K562 (cell line): ENCODE measurements around the gene SOWAHA. TPM values are rescaled to one million over a fixed set of nuclear protein-coding genes. Genes with fewer than 3 reads are reported as not detected.

Experiments used
- ATAC-seq: fragments of 200-7000 bp; cut with Tn5 transposase; 3 replicates; pipeline ENCODE4 v1.9.1; 2020; ENCODE audit warnings: moderate library complexity
- BruUV-seq: library from RNA; stranded (reverse); fragments of 400-500 nt; replicated peaks from 2 replicates; lab custom pipeline; 2021; lab: Mats Ljungman, UMichigan
- CTCF ChIA-PET: fragments of 300-600 bp; formaldehyde crosslinking; extraction: SDS; loops from one replicate; lab custom pipeline; 2021; ENCODE audit warnings: low intra/inter-chr PET ratio; lab: Yijun Ruan, JAX
- POLR2A ChIA-PET: fragments of 300-600, 350-650 bp; sonication (Branson Sonifier 250); formaldehyde crosslinking; extraction: SDS; loops from one replicate; lab custom pipeline; 2021; ENCODE audit warnings: antibody characterized with exemption, inconsistent platforms; lab: Yijun Ruan, JAX
- DNase-seq, 4 experiments: peaks; one replicate each; pipeline versions ENCODE4 v3.0.0 to v3.0.0-alpha.2; 2011 to 2018; ENCODE audit warnings: low spot score in 3 of 4, mixed read lengths in 3 of 4; ENCODE audit errors: extremely low read depth in 1 of 4
- FAIRE-seq: peaks from 2 replicates; lab custom pipeline; 2011; peaks lifted over from hg19 to GRCh38; lab: Jason Lieb, UNC
- H2AFZ ChIP-seq: 2 replicates; pipeline ENCODE4 v1.6.0; 2011; ENCODE audit warnings: low read depth, low read length, control low read depth, inconsistent platforms
- H3K27ac ChIP-seq: fragments of 200-600 bp; 3 replicates; pipeline ENCODE4 v1.8.0; 2011; ENCODE audit warnings: low read depth, mild to moderate bottlenecking, control low read depth, inconsistent platforms, low read length, moderate library complexity, mixed read lengths; ENCODE audit errors: extremely low read depth
- H3K27me3 ChIP-seq, 2 experiments: fragments of 300-600 bp in 1 of 2; 2 replicates in 1 of 2; 3 replicates in 1 of 2; pipeline versions ENCODE4 v1.6.0 to v1.8.0; 2011; ENCODE audit warnings: inconsistent platforms in 2 of 2, low read length in 2 of 2, mild to moderate bottlenecking in 1 of 2, mixed read lengths in 1 of 2, moderate library complexity in 1 of 2; ENCODE audit not compliant: control insufficient read depth in 2 of 2, insufficient read depth in 2 of 2
- H3K36me3 ChIP-seq: fragments of 300-600 bp; 3 replicates; pipeline ENCODE4 v1.8.0; 2011; ENCODE audit warnings: mild to moderate bottlenecking, low read length, inconsistent platforms; ENCODE audit not compliant: control insufficient read depth, insufficient read depth
- H3K4me1 ChIP-seq, 2 experiments: fragments of 200-600 bp in 1 of 2; replicated peaks in 1 of 2; 2 replicates in 1 of 2; 3 replicates in 1 of 2; pipeline versions ENCODE4 v1.5.1 to v1.8.0; 2011; ENCODE audit warnings: inconsistent platforms in 2 of 2, low read length in 2 of 2, mild to moderate bottlenecking in 1 of 2, mixed read lengths in 1 of 2, moderate library complexity in 1 of 2; ENCODE audit not compliant: control insufficient read depth in 2 of 2, insufficient read depth in 2 of 2
- H3K4me2 ChIP-seq: 2 replicates; pipeline ENCODE4 v1.6.1; 2011; ENCODE audit warnings: low read length, control low read depth, inconsistent platforms, mixed read lengths; ENCODE audit not compliant: insufficient read depth
- H3K4me3 ChIP-seq: fragments of 200-600 bp; sonication (generic), shearing (Covaris generic); 2 replicates; pipeline ENCODE4 v1.5.1; 2016; ENCODE audit warnings: control low read depth, inconsistent platforms
- H3K79me2 ChIP-seq: fragments of 200-600 bp; 3 replicates; pipeline ENCODE4 v1.8.0; 2011; ENCODE audit warnings: low read length, inconsistent platforms; ENCODE audit not compliant: control insufficient read depth, insufficient read depth
- H3K9ac ChIP-seq, 2 experiments: 2 replicates each; pipeline versions ENCODE4 v1.6.0 to v1.6.1; 2011; ENCODE audit warnings: low read depth in 2 of 2, low read length in 2 of 2, control low read depth in 1 of 2, inconsistent platforms in 1 of 2, mild to moderate bottlenecking in 1 of 2, mixed read lengths in 1 of 2; ENCODE audit not compliant: insufficient read depth in 1 of 2
- H3K9me1 ChIP-seq: one replicate; pipeline ENCODE4 v1.6.0; 2011; ENCODE audit warnings: inconsistent platforms, mild to moderate bottlenecking, low read length, moderate library complexity; ENCODE audit not compliant: control insufficient read depth, insufficient read depth
- H3K9me3 ChIP-seq: replicated peaks from 2 replicates; pipeline ENCODE4 v1.5.1; 2011; ENCODE audit warnings: low read depth, low read length, inconsistent platforms; ENCODE audit not compliant: control insufficient read depth, insufficient read depth
- H4K20me1 ChIP-seq: replicated peaks from 2 replicates; pipeline ENCODE4 v1.6.1; 2011; ENCODE audit warnings: low read length, inconsistent platforms, mixed read lengths; ENCODE audit not compliant: control insufficient read depth, insufficient read depth
- CBFB ChIP-seq: sonication (generic); formaldehyde crosslinking; IDR thresholded peaks from 2 replicates; pipeline ENCODE4 v1.4.0; 2020; ENCODE audit warnings: mild to moderate bottlenecking, missing genetic modification reagents
- CREBBP ChIP-seq: IDR thresholded peaks from one replicate; pipeline ENCODE4 v1.6.1; 2012; ENCODE audit warnings: low read depth, mild to moderate bottlenecking, control low read depth, inconsistent platforms, low read length
- HLTF ChIP-seq: fragments of 450-650 bp; IDR thresholded peaks from 2 replicates; pipeline ENCODE4 v1.6.1; 2016
- MEIS2 ChIP-seq: fragments of 450-650 bp; IDR thresholded peaks from 2 replicates; pipeline ENCODE4 v1.6.1; 2014; ENCODE audit warnings: mild to moderate bottlenecking; ENCODE audit not compliant: partially characterized antibody
- NR1H2 ChIP-seq: sonication (generic); formaldehyde crosslinking; IDR thresholded peaks from 2 replicates; pipeline ENCODE4 v1.4.0; 2020; ENCODE audit warnings: mild to moderate bottlenecking, missing genetic modification reagents
- PRPF4 ChIP-seq: fragments of 200-400 bp; formaldehyde crosslinking; IDR thresholded peaks from one replicate; pipeline ENCODE4 v1.6.1; 2017; ENCODE audit warnings: low read length, low read depth, mild to moderate bottlenecking; ENCODE audit not compliant: insufficient read depth, poor library complexity, severe bottlenecking
- TEAD4 ChIP-seq, 2 experiments: sonication (generic) in 1 of 2; formaldehyde crosslinking in 1 of 2; IDR thresholded peaks; 2 replicates each; pipeline versions ENCODE4 v1.6.1 to v1.8.0; 2012 to 2022; ENCODE audit warnings: borderline replicate concordance in 1 of 2, inconsistent platforms in 1 of 2, low read length in 1 of 2, mild to moderate bottlenecking in 1 of 2, missing genetic modification reagents in 1 of 2
- ZBTB1 ChIP-seq: sonication (generic); formaldehyde crosslinking; IDR thresholded peaks from 2 replicates; pipeline ENCODE4 v1.8.1; 2023; ENCODE audit warnings: missing genetic modification reagents, low read depth, mild to moderate bottlenecking, borderline replicate concordance
- ZNF121 ChIP-seq: sonication (generic); formaldehyde crosslinking; conservative IDR thresholded peaks from 2 replicates; pipeline ENCODE4 v1.8.0; 2022; ENCODE audit warnings: missing genetic modification reagents
- ZNF165 ChIP-seq: fragments of 250-450 bp; sonication (Bioruptor Pico); IDR thresholded peaks from 2 replicates; pipeline ENCODE4 v1.4.0; 2020; ENCODE audit warnings: borderline replicate concordance
- ZNF354B ChIP-seq: fragments of 250-450 bp; sonication (Bioruptor Pico); IDR thresholded peaks from 2 replicates; pipeline ENCODE4 v1.4.0; 2020
- ZNF551 ChIP-seq: fragments of 250-450 bp; sonication (Bioruptor Pico); IDR thresholded peaks from 2 replicates; pipeline ENCODE4 v1.5.0; 2021; ENCODE audit warnings: mild to moderate bottlenecking, moderate library complexity
- ZSCAN32 ChIP-seq: fragments of 450-650 bp; formaldehyde crosslinking; IDR thresholded peaks from 2 replicates; pipeline ENCODE4 v1.4.0; 2020; ENCODE audit warnings: mild to moderate bottlenecking, moderate library complexity
- WGBS: fragments of 100-300 bp; shearing (Covaris generic); methylation state at CpG from one replicate; pipeline ENCODE4 v1.1.6; 2016; ENCODE audit warnings: low coverage, mixed read lengths; ENCODE audit not compliant: insufficient coverage; ENCODE audit errors: missing lambda C conversion rate; 5-methylcytosine and 5-hydroxymethylcytosine counted together
- in situ Hi-C: fragments of 300-500 bp; cut with MboI; formaldehyde crosslinking; loops from 4 replicates; pipeline ENCODE4 v1.15.0; 2018; ENCODE audit warnings: inconsistent platforms, mixed read lengths
- intact Hi-C: fragments of 100-400 bp; cut with micrococcal nuclease; formaldehyde crosslinking; loops from 2 replicates; pipeline ENCODE4 v1.14.2; 2022
- polyA plus RNA-seq, 8 experiments: library from polyadenylated mRNA; depleted of rRNA in 4 of 8; stranded (reverse) in 5 of 8; unstranded in 3 of 8; fragments of >200 nt; fragmentation: Nextera tagmentation in 2 of 8; fragmentation: Illumina TruSeq in 1 of 8; extraction: Ambion mirVana in 2 of 8; extraction: Trizol in 1 of 8; gene quantifications; 2 replicates each; pipeline versions ENCODE4 v1.2.1 to v1.2.3, GENCODE V29; 2011 to 2014; ENCODE audit warnings: inconsistent platforms in 1 of 8, missing spikeins in 1 of 8
- total RNA-seq, 7 experiments: library from RNA; depleted of rRNA in 6 of 7; stranded (reverse); fragments of >200 nt in 6 of 7; fragmentation: Illumina TruSeq in 2 of 7; extraction: Trizol in 2 of 7; gene quantifications; 2 replicates each; pipeline versions ENCODE4 v1.2.1 to v1.2.3, GENCODE V29; 2011 to 2021; ENCODE audit warnings: low replicate concordance in 1 of 7
- TF ChIP-seq, protein P1 (sequence below): fragments of 450-650 bp; IDR thresholded peaks from 2 replicates; pipeline ENCODE4 v1.6.1; 2017; ENCODE audit warnings: mild to moderate bottlenecking, moderate library complexity

Gene SOWAHA
- total and polyA plus RNA-seq, 9 of the 15 experiments (the other 6 are each of a cell fraction or from before 2014, with no cell fraction given), result not detected

DNA sequence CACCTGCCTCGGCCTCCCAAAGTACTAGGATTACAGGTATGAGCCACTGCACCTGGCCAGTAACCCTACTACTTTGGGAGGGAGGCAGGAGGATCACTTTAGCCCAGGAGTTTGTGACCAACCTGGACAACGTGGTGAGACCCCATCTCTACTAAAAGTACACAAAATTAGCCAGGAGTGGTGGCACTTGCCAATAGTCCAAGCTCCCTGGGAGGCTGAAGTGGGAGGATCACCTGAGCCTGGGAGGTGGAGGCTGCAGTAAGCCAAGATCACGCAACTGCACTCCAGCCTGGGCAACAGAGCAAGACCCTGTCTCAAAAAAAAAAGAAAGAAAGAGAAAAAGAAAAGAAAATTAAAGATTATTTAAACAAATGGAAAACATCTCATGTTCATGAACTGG, 42.9 kb downstream of the SOWAHA start:
- intact Hi-C loops, result no loop called here
- peaks cover 0 to 2% of the 10 kb centered on the region in 2 experiments; a peak in 2 of 5 replicates for H3K4me1 ChIP-seq
- DNase-seq, result no peak
- no TSS peak for BruUV-seq
- ChIA-PET POLR2A (interaction anchor here (0.6 to 3.0 kb wide), 3 partner anchors 10 to 324 kb away, joined by 3 to 17 read pairs (median 3); partner anchors contain the start of genes GDF9 and UQCRQ), CTCF (no interaction called here)
- TF ChIP-seq HLTF (no peak), ZNF121 (CRISPR knock-in tag) (peak; percentile 66)
- TF ChIP-seq, all 486 proteins: peak for 1
- no peaks in the 10 kb centered on the region for H3K9me3 ChIP-seq
- no peak overlapping the region for H2AFZ ChIP-seq
- no peaks in the 10 kb centered on the region for H3K9me1 ChIP-seq
- H3K79me2 ChIP-seq, result no peaks in the 10 kb centered on the region
- no peak overlapping the region for H3K4me3 ChIP-seq
- no peaks in the 10 kb centered on the region for H3K36me3 ChIP-seq
- no peak overlapping the region for H3K27ac ChIP-seq
- WGBS, result 22% methylated on average over 3 of the region's 3 CpGs
- no peaks in the 10 kb centered on the region for H3K27me3 ChIP-seq
- no peak overlapping the region for H3K4me2 ChIP-seq
- FAIRE-seq, result no peak
- in situ Hi-C loops, result no loop called here
- H3K9ac ChIP-seq, result no peak overlapping the region
- no peak for ATAC-seq
- H4K20me1 ChIP-seq, result no peaks in the 10 kb centered on the region

DNA sequence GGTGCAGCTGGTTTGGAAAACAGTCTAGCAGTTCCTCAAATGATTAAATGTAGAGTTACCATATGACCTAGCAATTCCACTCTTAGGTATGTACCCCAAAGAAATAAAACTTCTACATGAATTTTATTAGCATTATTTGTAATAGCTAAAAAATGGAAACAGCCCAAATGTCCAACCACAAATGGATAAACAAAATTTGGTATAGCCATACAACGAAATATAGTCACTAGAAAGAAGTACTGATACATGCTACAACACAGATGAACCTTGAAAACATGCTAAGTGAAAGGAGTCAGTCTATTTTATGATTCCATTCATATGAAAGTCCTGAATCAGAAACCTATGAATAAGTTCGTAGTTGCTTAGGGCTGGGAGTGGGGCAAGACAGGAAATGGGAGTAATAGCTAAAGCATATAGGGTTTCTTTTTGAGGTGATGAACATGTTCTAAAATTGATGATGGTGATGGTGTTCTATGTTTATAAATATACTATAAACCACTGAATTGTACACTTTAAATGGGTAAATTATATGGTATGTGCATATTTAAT, 46.9 kb downstream of the SOWAHA start:
- H3K4me1 ChIP-seq, result peaks cover 2 to 3% of the 10 kb centered on the region in 2 experiments; a peak in 2 of 5 replicates
- intact Hi-C loops, result no loop called here
- H3K9me1 ChIP-seq, result no peaks in the 10 kb centered on the region
- ATAC-seq (no peak), FAIRE-seq (no peak), DNase-seq (no peak)
- H3K9me3 ChIP-seq, result no peaks in the 10 kb centered on the region
- H2AFZ ChIP-seq, result peak overlapping the region; percentile 56; the same call in 1 of the 2 replicates
- WGBS, result 32% methylated on average over 2 of the region's 2 CpGs
- no peaks in the 10 kb centered on the region for H3K79me2 ChIP-seq
- no peak overlapping the region for H3K4me3 ChIP-seq
- CTCF ChIA-PET, result interaction anchor here (0.6 kb wide), 1 partner anchor 97 kb away, joined by 3 read pairs; no protein-coding TSS in a partner anchor
- H3K9ac ChIP-seq, result no peak overlapping the region
- H3K27me3 ChIP-seq, result no peaks in the 10 kb centered on the region
- H3K36me3 ChIP-seq, result no peaks in the 10 kb centered on the region
- H3K27ac ChIP-seq, result no peak overlapping the region
- no peaks in the 10 kb centered on the region for H4K20me1 ChIP-seq
- POLR2A ChIA-PET, result interaction anchor here (2.5 to 3.1 kb wide), 2 partner anchors 10 kb away, joined by 7 to 22 read pairs; no protein-coding TSS in a partner anchor
- BruUV-seq, result no TSS peak
- in situ Hi-C loops, result no loop called here
- no peak overlapping the region for H3K4me2 ChIP-seq
- TF ChIP-seq TEAD4 (IDR thresholded peaks at IDR 0.05; ENCODE audit: low read length), result no peak
- no peak for TF ChIP-seq TEAD4 (CRISPR knock-in tag; IDR thresholded peaks at IDR 0.05; ENCODE audit: borderline replicate concordance)
- no peak for TF ChIP-seq MEIS2
- no peak for TF ChIP-seq ZNF551 (CRISPR knock-in tag)
- TF ChIP-seq PRPF4, result no peak
- no peak for TF ChIP-seq CBFB
- TF ChIP-seq ZSCAN32 (CRISPR knock-in tag), result no peak
- no peak for TF ChIP-seq ZBTB1 (CRISPR knock-in tag)
- no peak for TF ChIP-seq ZNF354B (CRISPR knock-in tag)
- no peak for TF ChIP-seq NR1H2
- TF ChIP-seq CREBBP, result no peak
- TF ChIP-seq, protein P1, sequence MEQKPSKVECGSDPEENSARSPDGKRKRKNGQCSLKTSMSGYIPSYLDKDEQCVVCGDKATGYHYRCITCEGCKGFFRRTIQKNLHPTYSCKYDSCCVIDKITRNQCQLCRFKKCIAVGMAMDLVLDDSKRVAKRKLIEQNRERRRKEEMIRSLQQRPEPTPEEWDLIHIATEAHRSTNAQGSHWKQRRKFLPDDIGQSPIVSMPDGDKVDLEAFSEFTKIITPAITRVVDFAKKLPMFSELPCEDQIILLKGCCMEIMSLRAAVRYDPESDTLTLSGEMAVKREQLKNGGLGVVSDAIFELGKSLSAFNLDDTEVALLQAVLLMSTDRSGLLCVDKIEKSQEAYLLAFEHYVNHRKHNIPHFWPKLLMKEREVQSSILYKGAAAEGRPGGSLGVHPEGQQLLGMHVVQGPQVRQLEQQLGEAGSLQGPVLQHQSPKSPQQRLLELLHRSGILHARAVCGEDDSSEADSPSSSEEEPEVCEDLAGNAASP, result no peak
- no peak for TF ChIP-seq ZNF165 (CRISPR knock-in tag)
